DOHH2 (cell line): Measurements from ENCODE around the gene ARID1B.

Source experiments
- CTCF ChIP-seq: fragments of 200-600 bp; sonication (generic); IDR thresholded peaks from one replicate; pipeline ENCODE4 v1.5.1; 2014; ENCODE audit warnings: antibody characterized with exemption, mild to moderate bottlenecking, low read depth, low read length; ENCODE audit not compliant: poor library complexity, severe bottlenecking
- EZH2phosphoT487 ChIP-seq: fragments of 200-600 bp; sonication (generic); IDR thresholded peaks from 2 replicates; pipeline ENCODE4 v1.6.1; 2017; ENCODE audit warnings: borderline replicate concordance, mild to moderate bottlenecking, antibody characterized with exemption, low read length, moderate library complexity, mixed read lengths

- TF ChIP-seq CTCF (no peak), EZH2phosphoT487 (no peak)
Measured at GRCh38 chr6:156808287-156808686, 31.1 kb downstream of the ARID1B start.
